Astrocyte of the hippocampus (primary cell): ENCODE results near the gene PTPRG.

Experiments used
- DNase-seq: peaks from one replicate; pipeline ENCODE4 v3.0.0; 2011; ENCODE audit warnings: low read depth, low spot score

PTPRG gene

GRCh38 chr3:62226601-62227339 lies 665.4 kb downstream of the PTPRG start:
- no peak for DNase-seq

DNA sequence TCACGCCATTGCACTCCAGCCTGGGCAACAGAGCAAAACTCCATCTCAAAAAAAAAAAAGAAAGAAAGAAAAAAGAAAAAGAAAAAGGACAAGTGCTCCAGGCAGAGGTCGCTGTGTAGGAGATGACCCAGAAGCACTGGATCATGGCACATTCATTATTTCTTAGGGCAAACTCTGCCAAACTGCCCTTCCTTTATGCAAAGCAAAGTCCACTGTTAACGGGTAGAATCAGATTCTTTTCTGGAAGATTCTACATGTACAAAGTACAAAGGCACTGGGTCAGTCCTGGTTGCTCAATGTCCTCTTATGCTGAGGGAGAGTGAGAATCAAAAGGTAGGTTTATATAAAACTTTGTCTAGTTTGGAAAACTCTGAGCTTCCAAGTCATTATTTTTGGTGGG lies 667.1 kb downstream of the PTPRG start:
- DNase-seq, result no peak

DNA sequence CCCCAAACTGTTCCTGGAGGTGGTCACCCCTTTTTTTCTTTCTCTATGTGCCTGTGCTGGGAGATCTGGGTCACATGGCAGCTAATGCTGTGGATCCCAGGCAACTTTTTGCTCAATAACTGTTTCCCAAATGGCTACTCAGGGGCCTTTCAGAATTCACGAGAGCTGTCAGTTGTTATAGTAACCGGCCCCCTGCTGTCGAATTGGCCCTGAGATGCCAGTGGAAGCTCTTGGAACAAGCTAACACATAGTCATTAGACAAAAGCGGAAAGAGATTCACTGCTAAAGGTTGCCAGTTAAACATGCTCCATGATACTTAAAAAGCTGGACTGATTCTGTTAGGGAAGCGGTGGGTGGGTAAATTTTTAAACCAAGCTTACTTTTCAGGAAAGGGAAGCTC lies 667.8 kb downstream of the PTPRG start:
- DNase-seq, result peak; percentile 28

- DNase-seq, result peak; percentile 9
Measured at GRCh38 chr3:62229908-62230307, 668.5 kb downstream of the PTPRG start.

DNA sequence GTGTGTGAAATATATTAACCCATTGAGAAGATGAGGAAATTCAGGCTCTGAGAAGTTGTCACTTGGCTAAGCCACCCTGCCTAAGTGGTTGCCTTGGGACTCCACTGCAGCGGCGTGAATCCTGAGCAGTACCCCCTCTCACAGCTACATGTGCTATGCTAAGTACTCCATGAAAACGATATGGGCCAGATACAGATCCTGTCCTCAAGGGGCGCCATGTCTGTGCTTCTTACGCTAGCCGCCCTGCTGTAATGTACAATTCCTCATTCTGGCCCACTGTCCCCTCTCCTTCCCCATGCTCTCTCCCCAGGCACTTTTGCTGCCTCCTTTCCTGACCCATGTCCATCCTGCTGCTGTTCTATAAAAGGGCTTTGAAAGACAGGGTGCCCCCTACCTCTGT lies 671.7 kb downstream of the PTPRG start:
- no peak for DNase-seq

GRCh38 chr3:62236016-62236415 lies 674.6 kb downstream of the PTPRG start:
- DNase-seq, result no peak

GRCh38 chr3:62237286-62237948 lies 676.0 kb downstream of the PTPRG start:
- no peak for DNase-seq

- DNase-seq, result no peak
Measured at GRCh38 chr3:62238003-62238402, 676.6 kb downstream of the PTPRG start.

GRCh38 chr3:62238431-62238830 lies 677.1 kb downstream of the PTPRG start:
- DNase-seq, result no peak

DNA sequence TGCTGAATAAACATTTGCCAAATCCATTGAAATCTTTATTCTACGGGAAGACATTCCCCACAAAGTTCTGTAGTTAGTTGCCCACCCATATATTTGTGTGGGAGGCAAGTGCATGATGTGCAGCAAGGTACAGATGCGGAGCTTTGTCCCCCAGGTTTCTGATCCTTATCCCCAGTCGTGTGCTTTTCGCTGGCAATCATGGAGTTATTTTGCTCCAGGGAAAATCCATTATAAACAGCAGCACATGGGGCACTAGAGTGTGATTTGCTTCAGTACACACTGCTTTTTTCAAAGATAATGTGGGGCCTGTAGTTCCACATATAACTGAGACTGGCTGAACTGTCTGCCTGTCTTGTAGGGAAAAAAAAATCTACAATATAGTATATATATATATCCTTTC lies 679.9 kb downstream of the PTPRG start:
- DNase-seq, result no peak

DNA sequence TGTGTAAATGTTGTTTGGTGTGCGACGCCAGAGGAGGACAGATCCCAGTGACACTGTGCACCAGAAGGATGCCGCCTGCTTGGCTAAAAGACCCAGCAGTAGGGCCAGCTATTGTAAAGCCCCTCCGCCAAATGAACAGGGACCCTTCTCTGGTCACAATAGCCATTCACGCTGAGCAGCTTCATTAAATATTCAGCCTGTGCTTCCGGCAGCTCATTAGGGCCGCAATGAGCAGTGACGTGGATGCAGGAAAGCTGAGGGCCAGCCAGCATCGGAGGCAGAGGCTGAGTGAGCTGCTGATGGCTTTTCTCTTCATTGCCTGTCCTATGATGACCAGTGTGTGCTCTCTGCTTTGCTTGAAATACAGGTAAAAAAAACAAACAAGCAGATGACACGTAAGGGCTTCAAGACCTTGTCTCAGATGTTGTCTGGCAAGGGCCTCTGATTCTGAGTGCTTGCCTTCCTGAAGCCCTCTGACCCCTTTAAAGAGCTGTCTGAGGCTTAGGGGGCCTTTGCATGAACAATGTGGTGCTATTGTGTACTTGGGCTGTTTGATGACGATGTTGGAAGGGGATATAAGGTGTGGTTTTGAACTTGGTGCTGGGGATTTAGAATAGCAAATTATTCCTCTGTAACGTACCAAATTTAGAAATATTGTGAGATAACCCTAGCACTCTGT lies 681.6 kb downstream of the PTPRG start:
- DNase-seq, result peak; percentile 33

GRCh38 chr3:62246094-62246493 lies 684.7 kb downstream of the PTPRG start:
- DNase-seq, result no peak

DNA sequence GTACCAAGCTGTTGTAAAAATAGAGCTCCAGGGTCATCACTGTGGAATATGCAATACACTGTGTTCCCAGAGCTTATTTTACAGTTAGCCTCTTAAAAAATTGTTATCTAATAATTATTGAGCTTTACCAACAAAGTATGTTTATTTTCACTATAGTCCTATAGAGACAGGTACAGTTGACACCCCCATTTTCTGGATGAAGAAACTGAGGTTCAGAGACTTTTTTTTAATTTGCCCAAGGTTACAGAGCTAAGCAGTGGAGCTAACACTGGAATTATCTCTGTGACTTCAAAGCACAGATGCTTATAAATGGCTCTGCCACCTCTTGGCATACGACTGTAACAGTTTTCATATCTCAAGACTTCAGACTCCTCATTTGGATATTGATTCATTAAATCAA lies 685.6 kb downstream of the PTPRG start:
- DNase-seq, result no peak

GRCh38 chr3:62248734-62249483 lies 687.5 kb downstream of the PTPRG start:
- no peak for DNase-seq

DNA sequence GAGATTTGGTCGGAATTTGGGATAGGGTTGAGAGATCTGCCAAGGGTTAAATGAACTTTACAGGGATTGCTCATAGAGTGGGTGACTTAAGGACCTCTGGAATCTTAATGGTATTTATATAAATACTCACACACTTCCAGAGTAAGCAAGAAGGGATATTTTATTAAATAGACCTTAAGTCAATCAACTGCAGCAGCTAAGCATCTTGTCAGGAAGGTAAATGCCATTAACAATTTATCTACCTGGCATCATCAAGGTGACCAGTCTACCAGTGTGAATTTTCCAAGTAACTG lies 688.1 kb downstream of the PTPRG start:
- DNase-seq, result peak; percentile 11

- DNase-seq, result no peak
Measured at GRCh38 chr3:62249855-62250543, 688.6 kb downstream of the PTPRG start.

DNA sequence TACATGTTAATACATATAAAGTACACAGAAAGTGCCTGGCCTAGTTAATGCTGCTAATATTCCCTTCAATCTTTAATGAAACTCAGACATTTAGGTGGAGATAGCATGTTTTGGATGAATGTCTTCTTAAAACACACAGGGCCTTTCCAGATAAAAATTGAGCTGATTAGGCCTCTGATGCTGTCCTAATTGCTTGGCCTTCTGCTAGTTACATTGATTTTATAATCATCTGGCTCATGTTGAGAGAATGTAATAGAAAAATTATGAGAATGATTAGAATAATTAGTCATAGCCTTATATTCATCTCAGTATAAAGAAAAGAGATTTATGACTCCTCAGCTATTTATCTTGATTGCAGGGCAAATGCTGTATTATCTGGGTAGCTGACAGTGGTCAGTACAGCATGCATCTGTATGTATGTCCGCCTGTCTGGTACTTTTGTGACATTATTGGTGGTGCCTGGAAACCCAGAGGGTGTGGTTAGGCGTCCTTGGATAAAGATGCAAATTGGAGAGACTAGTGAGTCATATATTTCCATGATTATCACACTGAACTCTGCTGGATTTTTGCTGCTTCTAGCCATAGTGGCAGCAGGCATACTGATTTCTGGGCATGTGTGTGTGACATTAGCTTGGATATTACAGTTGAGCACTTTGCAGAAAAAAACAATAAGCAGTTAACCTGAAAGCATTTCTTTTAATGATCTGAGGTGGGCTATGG lies 691.2 kb downstream of the PTPRG start:
- DNase-seq, result peak; percentile 57

DNA sequence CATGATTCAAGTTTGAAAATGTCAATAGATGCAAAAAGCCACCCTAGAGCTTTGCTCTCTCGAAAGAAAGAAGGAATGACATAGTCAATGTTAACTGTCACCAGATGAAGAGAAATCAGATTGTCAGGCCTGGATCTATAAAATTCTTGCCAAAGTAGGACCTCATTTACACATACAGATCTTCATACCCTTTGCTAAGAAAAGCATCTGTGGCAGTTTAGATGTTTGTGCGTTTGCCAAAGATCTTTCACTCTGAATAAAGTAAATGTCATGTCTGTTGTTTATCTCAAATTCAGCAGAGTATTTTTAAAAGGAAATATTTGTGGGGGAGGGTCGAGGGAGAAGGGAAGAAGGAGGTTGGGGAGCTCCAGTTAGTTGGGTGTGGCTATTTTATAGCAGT lies 692.6 kb downstream of the PTPRG start:
- DNase-seq, result no peak

DNA sequence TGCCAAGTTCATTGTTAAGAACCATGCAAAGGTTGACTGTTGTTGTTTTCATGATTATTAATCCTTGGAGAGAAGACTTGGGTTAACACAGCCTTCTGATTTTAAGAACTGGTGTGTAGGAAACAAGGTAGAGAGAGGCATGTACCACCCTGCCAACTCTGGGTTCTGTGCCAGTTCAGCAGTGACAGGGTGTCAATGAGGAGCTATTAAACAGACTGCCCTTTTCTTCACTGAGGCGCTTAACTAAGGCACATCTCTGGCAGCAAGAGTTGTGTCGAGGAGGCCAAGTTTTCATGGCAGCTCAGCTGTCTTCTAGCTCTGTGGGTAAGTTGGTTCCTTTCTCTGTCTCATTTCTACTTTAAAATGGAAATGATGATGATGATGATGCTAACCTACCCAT lies 694.4 kb downstream of the PTPRG start:
- DNase-seq, result no peak

- DNase-seq, result no peak
Measured at GRCh38 chr3:62259924-62260323, 698.6 kb downstream of the PTPRG start.

DNA sequence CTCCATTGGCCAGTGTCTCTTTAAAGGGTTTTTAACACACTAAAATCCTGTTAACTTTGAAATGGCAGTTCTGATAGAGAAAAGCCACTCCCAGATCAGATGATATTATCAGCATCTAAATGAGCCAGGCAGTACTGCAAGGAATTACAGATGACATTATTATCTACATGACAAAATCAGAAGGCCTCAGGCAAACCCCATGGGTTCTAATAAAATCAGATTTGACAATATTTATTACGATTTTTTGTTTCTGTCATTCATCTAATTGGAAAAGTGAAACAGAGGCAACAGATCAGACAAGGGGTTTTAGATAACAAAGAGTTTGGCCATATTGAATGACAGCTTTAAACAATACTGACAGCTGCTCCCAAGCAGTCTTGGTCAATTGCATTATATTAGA lies 699.3 kb downstream of the PTPRG start:
- DNase-seq, result no peak
